Thyroid gland (tissue), 4 donors: Measurements from ENCODE around the gene TMEM150C.

Source experiments
- CTCF ChIP-seq, 6 experiments: fragments of 200-600 bp in 3 of 6; fragments of 450-650 bp in 3 of 6; sonication (generic) in 3 of 6; IDR thresholded peaks; one replicate each; pipeline ENCODE4 v1.5.1; 2016 to 2019; ENCODE audit warnings: antibody characterized with exemption in 6 of 6, mild to moderate bottlenecking in 2 of 6, inconsistent platforms in 1 of 6, moderate library complexity in 1 of 6
- POLR2A ChIP-seq, 2 donors: fragments of 450-650 bp; IDR thresholded peaks; one replicate each; pipeline ENCODE4 v1.6.1; 2017; ENCODE audit warnings: antibody characterized with exemption in 2 of 2, mild to moderate bottlenecking in 2 of 2, moderate library complexity in 1 of 2

- no peak for TF ChIP-seq POLR2A (IDR thresholded peaks at IDR 0.05)
- no peak for TF ChIP-seq CTCF (IDR thresholded peaks at IDR 0.05)
Measured at GRCh38 chr4:82611527-82611926, 49.7 kb upstream of the TMEM150C start.
